Ishikawa (cell line): ENCODE results near the gene ZNF682.

Experiments
- CEBPB ChIP-seq: IDR thresholded peaks from 2 replicates; pipeline ENCODE4 v1.6.1; 2012
- CREB1 ChIP-seq: IDR thresholded peaks from 2 replicates; pipeline ENCODE4 v1.6.1; 2012; ENCODE audit warnings: low read depth
- EGR1 ChIP-seq: IDR thresholded peaks from 2 replicates; pipeline ENCODE4 v1.6.1; 2012
- EP300 ChIP-seq: IDR thresholded peaks from 2 replicates; pipeline ENCODE4 v1.6.1; 2012; ENCODE audit warnings: borderline replicate concordance
- FOXM1 ChIP-seq: IDR thresholded peaks from 2 replicates; pipeline ENCODE4 v1.6.1; 2012; ENCODE audit warnings: low read depth, borderline replicate concordance
- NFIC ChIP-seq: IDR thresholded peaks from 2 replicates; pipeline ENCODE4 v1.6.1; 2012
- RAD21 ChIP-seq: IDR thresholded peaks from 2 replicates; pipeline ENCODE4 v1.6.1; 2012; ENCODE audit warnings: low read depth
- TAF1 ChIP-seq: IDR thresholded peaks from 2 replicates; pipeline ENCODE4 v1.6.1; 2012; ENCODE audit warnings: low read depth, mild to moderate bottlenecking
- TCF12 ChIP-seq: IDR thresholded peaks from 2 replicates; pipeline ENCODE4 v1.6.1; 2012; ENCODE audit warnings: low read depth
- TEAD4 ChIP-seq: IDR thresholded peaks from 2 replicates; pipeline ENCODE4 v1.6.1; 2012
- YY1 ChIP-seq: IDR thresholded peaks from 2 replicates; pipeline ENCODE4 v1.6.1; 2012; ENCODE audit warnings: low read depth
- ZBTB7A ChIP-seq: IDR thresholded peaks from 2 replicates; pipeline ENCODE4 v1.6.1; 2012; ENCODE audit warnings: low read depth
- TF ChIP-seq, protein P1 (sequence below): IDR thresholded peaks from 2 replicates; pipeline ENCODE4 v1.6.1; 2012
- TF ChIP-seq, protein P2 (sequence below): IDR thresholded peaks from 2 replicates; pipeline ENCODE4 v1.6.1; 2012; ENCODE audit warnings: low read depth, mild to moderate bottlenecking
- TF ChIP-seq, protein P3 (sequence below): IDR thresholded peaks from 2 replicates; pipeline ENCODE4 v1.6.1; 2012

The ZNF682 gene

DNA sequence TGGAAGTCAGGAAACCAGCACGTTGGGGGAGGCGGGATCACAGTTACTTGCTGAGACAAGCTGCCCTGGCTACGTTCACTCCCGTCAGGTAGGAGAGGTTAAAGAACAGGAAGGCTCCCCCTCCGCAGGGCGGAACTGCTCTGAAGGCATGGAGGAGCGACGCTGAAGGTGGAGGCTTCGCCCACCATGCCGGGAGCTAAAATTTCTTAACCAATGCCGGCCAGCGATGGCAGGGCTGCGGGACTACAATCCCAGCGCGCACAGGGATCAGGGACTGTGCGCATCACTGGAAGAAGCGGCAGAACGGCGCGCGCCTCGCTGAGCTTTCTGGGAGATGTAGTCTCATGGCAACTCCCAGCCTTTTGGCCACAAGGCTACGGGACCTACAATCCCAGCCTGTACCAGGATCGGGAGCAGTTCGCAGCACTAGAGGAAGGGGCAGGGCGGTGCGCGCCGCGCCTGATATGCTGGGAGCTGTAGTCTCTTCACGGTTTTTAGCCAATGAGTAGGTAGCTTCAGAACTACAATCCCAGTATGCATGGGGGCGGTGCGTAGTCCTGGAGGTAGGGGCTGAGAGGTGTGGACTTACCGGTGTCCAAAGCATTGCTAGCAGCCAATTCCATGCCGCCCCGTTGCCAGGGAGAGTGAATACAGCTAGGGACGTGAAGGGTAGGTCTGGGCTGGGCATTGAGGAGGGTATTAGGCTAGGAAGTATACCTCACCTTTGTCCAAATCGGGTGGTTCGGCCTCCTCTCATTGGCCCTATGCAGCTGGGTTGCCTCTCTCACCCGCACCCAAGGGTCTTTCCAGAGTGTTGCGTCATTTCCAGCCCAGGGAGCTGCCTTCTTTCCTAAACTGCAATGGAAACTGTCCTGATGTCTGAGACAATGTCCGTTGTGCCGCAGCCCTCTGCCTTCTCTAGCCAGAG is 12.8 kb upstream of the ZNF682 start:
- TF ChIP-seq TAF1, result 0 out of 2 replicates have a peak, but pooled peaks have one; percentile 26
- TF ChIP-seq CREB1, result peak; percentile 57; the same call in 1 of the 2 replicates
- TF ChIP-seq TCF12, result no peak
- 0 out of 2 replicates have a peak, but pooled peaks have one; percentile 25 for TF ChIP-seq YY1
- TF ChIP-seq ZBTB7A, result no peak
- TF ChIP-seq NFIC, result no peak
- TF ChIP-seq TEAD4, result no peak
- no peak for TF ChIP-seq RAD21
- TF ChIP-seq, protein P1, sequence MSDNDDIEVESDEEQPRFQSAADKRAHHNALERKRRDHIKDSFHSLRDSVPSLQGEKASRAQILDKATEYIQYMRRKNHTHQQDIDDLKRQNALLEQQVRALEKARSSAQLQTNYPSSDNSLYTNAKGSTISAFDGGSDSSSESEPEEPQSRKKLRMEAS, result peak; percentile 42
- no peak for TF ChIP-seq EGR1
- TF ChIP-seq EP300, result no peak
- TF ChIP-seq, protein P2, sequence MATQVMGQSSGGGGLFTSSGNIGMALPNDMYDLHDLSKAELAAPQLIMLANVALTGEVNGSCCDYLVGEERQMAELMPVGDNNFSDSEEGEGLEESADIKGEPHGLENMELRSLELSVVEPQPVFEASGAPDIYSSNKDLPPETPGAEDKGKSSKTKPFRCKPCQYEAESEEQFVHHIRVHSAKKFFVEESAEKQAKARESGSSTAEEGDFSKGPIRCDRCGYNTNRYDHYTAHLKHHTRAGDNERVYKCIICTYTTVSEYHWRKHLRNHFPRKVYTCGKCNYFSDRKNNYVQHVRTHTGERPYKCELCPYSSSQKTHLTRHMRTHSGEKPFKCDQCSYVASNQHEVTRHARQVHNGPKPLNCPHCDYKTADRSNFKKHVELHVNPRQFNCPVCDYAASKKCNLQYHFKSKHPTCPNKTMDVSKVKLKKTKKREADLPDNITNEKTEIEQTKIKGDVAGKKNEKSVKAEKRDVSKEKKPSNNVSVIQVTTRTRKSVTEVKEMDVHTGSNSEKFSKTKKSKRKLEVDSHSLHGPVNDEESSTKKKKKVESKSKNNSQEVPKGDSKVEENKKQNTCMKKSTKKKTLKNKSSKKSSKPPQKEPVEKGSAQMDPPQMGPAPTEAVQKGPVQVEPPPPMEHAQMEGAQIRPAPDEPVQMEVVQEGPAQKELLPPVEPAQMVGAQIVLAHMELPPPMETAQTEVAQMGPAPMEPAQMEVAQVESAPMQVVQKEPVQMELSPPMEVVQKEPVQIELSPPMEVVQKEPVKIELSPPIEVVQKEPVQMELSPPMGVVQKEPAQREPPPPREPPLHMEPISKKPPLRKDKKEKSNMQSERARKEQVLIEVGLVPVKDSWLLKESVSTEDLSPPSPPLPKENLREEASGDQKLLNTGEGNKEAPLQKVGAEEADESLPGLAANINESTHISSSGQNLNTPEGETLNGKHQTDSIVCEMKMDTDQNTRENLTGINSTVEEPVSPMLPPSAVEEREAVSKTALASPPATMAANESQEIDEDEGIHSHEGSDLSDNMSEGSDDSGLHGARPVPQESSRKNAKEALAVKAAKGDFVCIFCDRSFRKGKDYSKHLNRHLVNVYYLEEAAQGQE, result no peak
- TF ChIP-seq, protein P3, sequence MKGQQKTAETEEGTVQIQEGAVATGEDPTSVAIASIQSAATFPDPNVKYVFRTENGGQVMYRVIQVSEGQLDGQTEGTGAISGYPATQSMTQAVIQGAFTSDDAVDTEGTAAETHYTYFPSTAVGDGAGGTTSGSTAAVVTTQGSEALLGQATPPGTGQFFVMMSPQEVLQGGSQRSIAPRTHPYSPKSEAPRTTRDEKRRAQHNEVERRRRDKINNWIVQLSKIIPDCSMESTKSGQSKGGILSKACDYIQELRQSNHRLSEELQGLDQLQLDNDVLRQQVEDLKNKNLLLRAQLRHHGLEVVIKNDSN, result no peak
- no peak for TF ChIP-seq FOXM1
- 0 out of 2 replicates have a peak, but pooled peaks have one; percentile 58 for TF ChIP-seq CEBPB

DNA sequence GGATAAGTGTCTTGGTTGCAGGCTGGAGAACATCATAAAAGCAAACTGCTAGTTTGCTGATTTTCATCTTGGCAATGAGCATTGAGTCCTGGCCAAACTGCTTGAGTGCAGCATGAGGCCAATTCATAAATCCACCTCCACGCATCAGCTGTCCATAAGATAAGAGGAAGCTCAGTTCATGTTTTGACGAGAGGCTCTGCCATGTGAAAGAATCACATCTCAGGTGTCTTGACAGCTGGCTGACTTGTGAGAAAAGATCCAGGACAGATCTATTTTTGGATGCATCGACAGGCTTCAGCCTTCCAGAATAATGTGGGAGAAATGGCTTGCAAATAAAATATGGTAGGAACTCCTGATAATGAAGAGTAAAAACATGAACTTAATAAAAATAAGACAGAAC is 5.4 kb upstream of the ZNF682 start:
- TF ChIP-seq TEAD4 (no peak), NFIC (no peak), EP300 (no peak), RAD21 (no peak), FOXM1 (no peak), YY1 (no peak)
- TF ChIP-seq, protein P1, result no peak
- TF ChIP-seq, protein P3, result no peak

DNA sequence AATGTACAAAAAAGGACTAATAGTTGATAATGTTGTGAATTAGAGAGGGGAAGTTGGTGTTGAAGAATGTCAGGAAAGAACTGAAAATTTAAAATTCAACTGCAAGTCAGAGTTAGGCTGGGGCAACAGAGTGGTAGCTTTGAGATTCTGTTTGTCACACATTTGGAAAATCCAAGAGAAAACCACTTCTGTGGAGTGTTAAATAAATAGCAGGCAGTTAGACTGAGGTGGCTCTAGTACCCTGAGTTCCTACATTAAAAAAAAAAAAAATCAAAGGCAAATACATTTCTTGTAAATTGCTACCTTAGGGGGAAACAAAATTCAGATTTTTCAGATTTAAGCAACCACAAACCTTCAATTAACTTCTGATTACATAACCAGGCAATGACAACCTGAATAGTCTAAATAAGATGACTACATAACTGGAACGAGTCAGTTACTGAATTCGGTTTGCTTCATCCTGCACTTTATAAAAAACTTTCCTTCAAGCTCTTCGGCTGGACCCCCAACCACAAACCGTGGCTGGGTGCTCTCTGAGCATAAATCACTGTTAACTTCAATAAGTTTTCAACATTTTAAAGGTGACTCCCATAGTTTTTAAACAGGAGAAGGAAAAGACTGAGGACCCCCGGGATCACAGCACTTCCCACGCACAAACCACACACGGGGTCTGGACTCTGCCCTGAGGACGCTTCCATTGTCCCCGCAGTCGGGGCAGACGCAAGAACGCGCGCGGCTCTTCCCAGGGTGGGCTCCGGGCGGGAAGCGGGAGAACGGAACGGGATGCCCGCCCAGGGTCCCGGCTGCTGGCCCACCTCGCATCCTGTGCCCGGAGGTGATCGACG is 725 bp downstream of the ZNF682 start:
- TF ChIP-seq ZBTB7A (no peak), NFIC (no peak), EGR1 (no peak), RAD21 (no peak), YY1 (no peak), FOXM1 (no peak), EP300 (no peak), TEAD4 (no peak)
- TF ChIP-seq, protein P2, result no peak

DNA sequence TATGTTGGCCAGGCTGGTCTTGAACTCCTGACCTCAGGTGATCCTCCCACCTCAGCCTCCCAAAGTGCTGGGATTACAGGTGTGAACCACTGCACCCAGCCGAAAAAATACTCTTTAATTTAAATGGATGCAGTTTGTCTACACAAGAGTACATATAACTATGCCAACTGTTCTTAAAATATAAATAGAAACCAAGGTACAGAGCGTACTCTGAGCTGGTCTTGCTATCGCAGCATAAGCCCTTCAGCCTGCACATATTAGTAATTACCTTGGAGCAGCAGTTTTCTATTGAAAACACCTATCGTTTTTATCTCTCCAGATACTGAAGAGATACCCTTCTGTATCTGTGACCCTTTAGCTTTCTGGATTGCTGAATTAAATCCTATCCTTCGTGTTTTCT is 3.4 kb downstream of the ZNF682 start:
- TF ChIP-seq, protein P2, result no peak
- TF ChIP-seq, protein P3, result no peak
- TF ChIP-seq CEBPB (no peak), TAF1 (no peak), YY1 (no peak), EP300 (no peak), CREB1 (no peak), EGR1 (no peak), TCF12 (no peak), TEAD4 (no peak), RAD21 (no peak), NFIC (no peak), FOXM1 (no peak), ZBTB7A (no peak)
- TF ChIP-seq, protein P1, result no peak
